NCI-H774 (cell line): Measurements from ENCODE around the gene EFCC1.

Experiments used
- DNase-seq: peaks from one replicate; lab custom pipeline; 2025; lab: John Stamatoyannopoulos, UW

The EFCC1 gene

GRCh38 chr3:128994581-128995546 lies 6.2 kb upstream of the EFCC1 start:
- DNase-seq = no peak

- DNase-seq = no peak
Measured at GRCh38 chr3:128995737-128996136, 5.4 kb upstream of the EFCC1 start.

DNA sequence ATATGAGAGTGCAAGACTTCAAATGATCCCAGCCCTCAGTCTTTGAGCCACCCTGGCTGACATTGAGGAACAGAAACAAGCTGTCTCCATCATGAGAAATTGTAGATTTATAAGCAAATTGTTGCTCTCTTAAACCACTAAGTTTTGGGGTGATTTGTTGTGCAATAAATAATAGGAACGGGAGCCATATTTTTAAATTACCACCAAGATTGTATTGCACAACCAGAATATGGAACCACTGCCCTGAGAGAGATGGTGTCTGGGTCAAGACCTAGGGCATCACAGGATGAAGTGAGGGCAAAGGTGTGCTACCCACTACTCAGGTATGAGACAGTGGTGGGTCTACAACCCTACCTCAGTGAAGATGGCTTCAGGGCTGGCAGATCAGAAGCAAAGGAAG lies 4.9 kb upstream of the EFCC1 start:
- no peak for DNase-seq

- no peak for DNase-seq
Measured at GRCh38 chr3:128996726-128997125, 4.4 kb upstream of the EFCC1 start.

DNA sequence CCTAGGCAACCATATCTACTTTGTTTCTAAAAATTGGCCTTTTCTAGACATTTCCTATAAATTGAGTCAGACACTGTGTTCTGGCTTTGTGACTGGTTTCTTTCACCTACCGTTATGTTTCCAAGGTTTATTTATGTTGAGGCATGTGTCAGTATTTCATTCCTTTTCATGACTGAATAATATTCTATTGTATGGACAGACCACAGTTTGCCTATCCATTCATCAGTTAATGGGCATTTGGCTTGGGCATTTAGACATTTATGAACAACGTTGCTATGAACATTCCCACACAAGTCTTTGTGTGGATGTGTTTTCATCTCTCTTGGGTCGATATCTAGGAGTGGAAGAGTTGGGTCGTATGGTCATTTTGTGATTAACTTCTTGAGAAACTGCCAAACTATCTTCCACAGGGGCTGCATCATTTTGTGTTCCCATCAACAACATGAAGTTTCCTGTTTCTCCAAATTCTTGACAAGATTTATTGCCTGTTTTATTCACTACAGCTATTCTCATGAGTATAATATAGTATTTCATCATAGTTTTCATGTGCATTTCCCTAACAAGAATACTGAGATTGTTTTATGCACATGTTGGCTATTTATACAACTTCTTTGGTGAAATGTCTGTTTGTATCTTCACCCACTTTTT lies 3.5 kb upstream of the EFCC1 start:
- DNase-seq = no peak

DNA sequence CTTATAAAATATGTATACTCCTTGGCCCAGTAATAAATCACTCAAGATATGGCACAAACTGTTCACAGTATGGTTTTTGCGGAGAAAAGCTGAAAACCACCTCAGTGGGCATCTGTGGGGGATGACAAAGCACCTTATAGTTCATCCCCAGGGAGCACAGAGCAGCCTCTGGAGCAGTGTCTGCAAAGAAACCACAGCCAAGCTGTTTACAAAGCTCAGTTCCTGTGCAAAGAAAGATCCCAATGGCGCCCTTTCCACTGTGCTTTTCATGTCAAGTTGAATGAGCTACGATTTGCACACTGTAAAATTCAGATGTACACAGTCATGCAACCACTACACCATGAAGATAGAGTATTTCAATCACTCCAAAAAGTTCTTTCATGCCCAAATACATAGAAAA lies 2.5 kb upstream of the EFCC1 start:
- no peak for DNase-seq

GRCh38 chr3:128999102-128999501 lies 2.0 kb upstream of the EFCC1 start:
- DNase-seq = no peak

DNA sequence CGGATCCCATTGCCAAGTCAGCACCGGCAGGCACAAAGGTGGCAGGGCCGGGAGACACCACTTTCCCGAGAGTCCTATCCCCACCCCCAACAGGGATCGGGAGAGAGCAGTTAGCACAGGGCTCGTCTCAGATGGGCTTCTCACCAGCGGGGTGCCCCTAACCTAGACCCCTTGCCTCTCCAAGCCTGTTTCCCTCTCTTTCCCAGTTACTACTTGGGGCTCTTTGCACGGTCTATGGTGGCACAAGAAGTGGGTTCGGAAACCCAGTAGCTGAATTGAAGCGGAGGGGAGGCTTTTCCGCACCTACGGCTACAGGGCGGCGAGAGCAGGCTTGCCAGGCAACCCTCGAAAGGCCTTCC lies 383 bp upstream of the EFCC1 start:
- DNase-seq = no peak

DNA sequence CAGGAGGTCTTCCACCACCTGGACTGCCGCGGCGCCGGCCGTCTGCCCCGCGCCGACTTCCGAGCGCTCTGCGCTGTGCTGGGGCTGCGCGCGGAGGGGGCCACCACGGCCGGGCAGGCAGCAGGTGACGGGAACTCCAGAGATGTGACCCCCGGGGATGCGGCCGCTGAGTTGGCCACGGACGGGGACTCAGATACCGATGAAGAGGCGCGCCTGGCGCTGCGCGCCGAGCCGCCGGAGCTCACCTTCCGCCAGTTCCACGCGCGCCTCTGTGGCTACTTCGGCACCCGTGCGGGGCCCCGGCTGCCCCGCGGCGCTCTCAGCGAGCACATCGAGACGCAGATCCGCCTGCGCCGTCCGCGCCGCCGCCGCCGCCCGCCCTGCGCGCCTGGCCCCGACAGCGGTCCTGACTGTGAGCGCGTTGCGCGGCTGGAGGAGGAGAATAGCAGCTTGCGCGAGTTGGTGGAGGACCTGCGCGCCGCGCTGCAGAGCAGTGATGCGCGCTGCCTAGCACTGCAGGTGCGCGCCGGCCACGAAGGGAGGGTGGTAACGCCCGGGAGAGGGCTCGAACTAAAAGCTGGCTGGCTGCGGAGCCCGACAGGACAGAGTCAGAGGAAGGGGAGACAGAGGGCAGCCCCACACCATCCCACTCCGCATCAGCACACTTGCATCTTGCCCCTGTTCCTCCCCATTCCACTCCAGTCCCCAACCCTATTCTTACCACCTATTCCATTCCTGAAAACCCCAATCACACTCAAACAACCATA lies 885 bp downstream of the EFCC1 start:
- peak; percentile 12 for DNase-seq

GRCh38 chr3:129002573-129003569 lies 1.8 kb downstream of the EFCC1 start:
- DNase-seq = no peak

GRCh38 chr3:129003578-129004112 lies 2.5 kb downstream of the EFCC1 start:
- peak; percentile 87 for DNase-seq

GRCh38 chr3:129004639-129005295 lies 3.7 kb downstream of the EFCC1 start:
- DNase-seq = peak; percentile 77

DNA sequence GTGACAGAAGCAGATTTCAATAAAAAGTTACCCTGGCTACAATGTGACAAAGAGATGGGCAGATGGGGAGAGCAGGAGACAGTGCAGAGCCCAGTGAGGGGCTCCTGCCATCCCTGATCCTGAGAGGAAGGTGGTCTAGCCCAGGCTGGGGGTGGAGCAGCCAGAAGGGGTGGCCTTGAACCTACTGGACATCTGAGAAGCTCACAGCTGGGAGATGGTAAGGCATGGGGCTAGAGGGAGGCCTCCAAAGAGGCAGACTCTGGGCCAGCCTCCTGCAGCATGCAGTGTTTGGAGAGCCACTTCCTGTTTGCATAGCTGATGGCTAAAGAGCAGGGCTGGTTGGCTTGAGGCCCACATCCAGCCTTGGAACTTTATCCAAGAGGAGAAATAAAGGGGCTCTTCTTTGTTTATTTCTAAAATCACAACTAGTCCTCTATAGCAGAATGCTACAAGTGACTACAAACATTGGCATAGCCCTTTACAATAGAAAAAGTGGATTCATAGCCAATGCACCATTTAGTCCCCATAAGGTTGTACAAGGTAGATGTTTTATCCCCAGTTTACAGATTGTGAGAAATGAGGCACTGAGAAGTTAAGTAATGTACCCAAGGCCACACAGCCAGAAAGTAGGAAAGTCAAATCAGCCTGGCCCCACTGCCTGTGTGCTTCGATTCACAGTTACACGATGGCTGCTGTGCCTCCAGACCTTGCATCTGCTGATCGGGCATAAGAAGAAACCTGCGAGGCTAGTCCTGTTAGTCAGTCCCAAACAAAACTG lies 4.6 kb downstream of the EFCC1 start:
- DNase-seq = peak; percentile 52

DNA sequence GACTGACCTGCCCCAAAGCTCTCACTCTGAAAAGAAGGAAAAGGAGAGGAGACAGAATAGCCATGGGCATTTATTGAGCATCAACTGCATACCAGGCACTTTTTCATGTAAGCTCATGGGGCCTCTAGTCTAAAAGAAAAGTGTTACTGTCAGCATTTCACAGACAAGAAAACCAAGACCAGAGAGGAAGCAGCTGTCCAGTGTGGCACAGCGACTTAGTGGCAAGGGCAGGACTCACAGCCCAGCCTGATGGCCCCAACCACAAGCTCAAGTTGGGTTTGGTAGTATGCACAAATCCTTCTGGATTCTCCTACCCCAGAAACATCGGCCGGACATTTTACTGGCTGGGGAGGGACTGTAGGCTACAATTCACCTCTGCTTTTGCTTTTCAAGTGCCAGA lies 5.8 kb downstream of the EFCC1 start:
- DNase-seq = no peak

DNA sequence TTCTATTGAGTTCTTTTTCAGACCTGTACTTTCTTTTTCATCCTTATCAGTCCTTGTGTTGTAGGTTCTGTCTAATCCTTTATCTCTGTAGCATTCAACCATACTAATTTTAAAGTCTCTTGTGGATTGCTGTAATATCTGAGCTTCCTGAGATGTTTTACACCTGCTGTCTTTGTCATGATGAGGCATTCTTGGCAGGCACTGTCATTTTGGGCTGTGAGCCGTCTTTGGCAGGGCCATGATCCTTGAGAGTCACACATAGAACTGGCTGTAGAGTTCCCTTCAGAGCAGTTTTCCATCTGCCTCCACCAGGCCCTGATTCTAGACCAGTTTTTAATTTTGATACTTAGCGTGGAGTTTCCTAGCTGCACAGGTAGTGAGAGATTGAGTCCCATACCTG lies 6.7 kb downstream of the EFCC1 start:
- DNase-seq = no peak

GRCh38 chr3:129009266-129009665 lies 8.2 kb downstream of the EFCC1 start:
- DNase-seq = no peak

DNA sequence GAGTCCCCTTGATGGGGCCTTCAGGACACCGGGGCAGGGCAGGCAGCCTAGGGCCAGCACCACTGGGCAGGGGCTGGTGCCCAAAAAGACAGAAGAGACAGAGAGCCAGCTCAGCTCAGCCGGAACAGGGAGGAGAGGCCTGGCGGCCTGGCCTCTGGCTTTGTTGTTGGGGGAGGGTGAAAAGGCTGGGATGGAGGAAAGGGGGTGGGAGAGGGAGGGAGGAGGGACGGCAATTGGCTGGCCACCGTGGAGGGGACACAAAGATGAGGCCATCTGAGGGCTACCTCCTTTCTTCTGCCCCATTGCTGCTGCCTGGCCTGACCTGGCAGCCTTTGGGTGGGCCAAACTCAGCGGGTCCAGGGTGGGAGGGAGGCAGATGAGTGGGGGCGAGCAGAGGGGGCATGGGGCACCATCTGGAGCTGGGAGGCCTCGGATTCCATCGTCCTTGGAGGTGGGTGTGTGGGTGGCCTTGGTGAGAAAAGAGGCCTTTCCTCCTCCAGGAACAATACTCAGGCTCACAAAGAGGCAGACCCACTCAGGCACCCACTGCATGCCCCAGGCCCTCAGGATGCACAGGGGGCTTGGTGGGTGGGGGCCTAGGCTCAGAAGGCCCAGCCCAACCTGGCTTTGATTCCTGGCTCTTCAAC lies 9.3 kb downstream of the EFCC1 start:
- no peak for DNase-seq

- no peak for DNase-seq
Measured at GRCh38 chr3:129013491-129013891, 12.4 kb downstream of the EFCC1 start.

GRCh38 chr3:129014148-129014547 lies 13.0 kb downstream of the EFCC1 start:
- DNase-seq = no peak
